Activated naive CD4-positive, alpha-beta T cell treated with anti-CD3 and anti-CD28 coated beads, Interleukin-2, amount 50 U/mL, for 72 hours (primary cell): ENCODE data around the gene TTC9C. TPM values are rescaled to one million over a fixed set of nuclear protein-coding genes. Genes with fewer than 3 reads are reported as not detected.
"Not testable (repeated sequence)": the region's sequence is repeated elsewhere in the genome, so short reads cannot be mapped to it uniquely, and the experiment has no call there.

Source experiments
- ATAC-seq, 2 donors: fragments of 150-1000 bp; cut with Tn5 transposase; 2 replicates each; pipeline ENCODE4 v1.10.0; 2021; ENCODE audit warnings: mild to moderate bottlenecking in 2 of 2, moderate library complexity in 2 of 2
- DNase-seq, 2 donors: peaks; one replicate each; pipeline ENCODE4 v3.0.0; 2021 to 2022; ENCODE audit warnings: low spot score in 2 of 2
- H3K27ac Mint-ChIP-seq, 2 donors: one replicate each; pipeline ENCODE4 v1.8.0; 2022; ENCODE audit warnings: mild to moderate bottlenecking in 2 of 2, mixed read lengths in 2 of 2
- H3K36me3 Mint-ChIP-seq, 2 donors: one replicate each; pipeline ENCODE4 v1.8.0; 2022; ENCODE audit warnings: mixed read lengths in 2 of 2
- H3K9me3 Mint-ChIP-seq, 2 donors: one replicate each; pipeline ENCODE4 v1.8.0; 2022; ENCODE audit warnings: mixed read lengths in 2 of 2
- total RNA-seq, 2 donors: library from RNA; stranded (reverse); gene quantifications; one replicate each; pipeline ENCODE4 v1.2.3, GENCODE V29; 2022

The TTC9C gene
- total RNA-seq, result 10 to 100 TPM; 55.6 to 68.9 TPM

GRCh38 chr11:62728171-62728988, at the start of gene TTC9C:
Gene TTC9C (plus strand): TSS chr11:62728486. CDS start chr11:62728849, 363 bp downstream.
- H3K9me3 Mint-ChIP-seq, result no peaks in the 10 kb centered on the region
- peak; percentile 68 to 79 for DNase-seq
- H3K27ac Mint-ChIP-seq, result peak within 1 kb of the TSS; percentile 93 to 99
- H3K36me3 Mint-ChIP-seq, result peaks cover 45 to 51% of the 10 kb centered on the region in 2 donors
- peak; percentile 39 to 48 for ATAC-seq

- ATAC-seq (peak; percentile 89 to 91), DNase-seq (peak; percentile 82 to 85)
- Mint-ChIP-seq H3K9me3 (no peaks in the 10 kb centered on the region), H3K36me3 (peaks cover 15 to 19% of the 10 kb centered on the region in 2 donors), H3K27ac (peak within 1 kb of the TSS; percentile 91 to 97)
Observed at GRCh38 chr11:62678770-62679696, 49.3 kb upstream of the TTC9C start, which contains the start of gene UBXN1. Gene UBXN1 (minus strand): TSS chr11:62679073. CDS start chr11:62678923, 150 bp downstream.

GRCh38 chr11:62680825-62681240, 47.5 kb upstream of the TTC9C start:
- no peak overlapping the region for H3K27ac Mint-ChIP-seq
- H3K9me3 Mint-ChIP-seq, result no peaks in the 10 kb centered on the region
- peak in 1 of 2 donors; percentile 45 for DNase-seq
- peaks cover 5 to 19% of the 10 kb centered on the region in 2 donors for H3K36me3 Mint-ChIP-seq
- peak; percentile 74 to 78 for ATAC-seq

- no peaks in the 10 kb centered on the region for H3K9me3 Mint-ChIP-seq
- ATAC-seq (no peak), DNase-seq (no peak)
- peaks cover 5 to 11% of the 10 kb centered on the region in 2 donors for H3K36me3 Mint-ChIP-seq
- no peak overlapping the region for H3K27ac Mint-ChIP-seq
Observed at GRCh38 chr11:62682518-62682917, 45.8 kb upstream of the TTC9C start.

GRCh38 chr11:62687508-62688396, 40.5 kb upstream of the TTC9C start:
- peaks cover 0 to 8% of the 10 kb centered on the region in 2 donors for H3K36me3 Mint-ChIP-seq
- ATAC-seq (peak; percentile 18), DNase-seq (no peak)
- no peak overlapping the region for H3K27ac Mint-ChIP-seq
- no peaks in the 10 kb centered on the region for H3K9me3 Mint-ChIP-seq

GRCh38 chr11:62688491-62688890, 39.8 kb upstream of the TTC9C start:
- Mint-ChIP-seq H3K9me3 (no peaks in the 10 kb centered on the region), H3K27ac (no peak overlapping the region), H3K36me3 (peaks cover 0 to 12% of the 10 kb centered on the region in 2 donors)
- no peak for DNase-seq
- ATAC-seq, result no peak

GRCh38 chr11:62689421-62690183, 38.7 kb upstream of the TTC9C start, which contains the start of gene LRRN4CL:
Gene LRRN4CL (minus strand): TSS chr11:62689530. CDS start chr11:62688508, 1,022 bp downstream.
- H3K36me3 Mint-ChIP-seq, result peaks cover 3 to 15% of the 10 kb centered on the region in 2 donors
- no peaks in the 10 kb centered on the region for H3K9me3 Mint-ChIP-seq
- H3K27ac Mint-ChIP-seq, result no peak within 1 kb of the TSS
- ATAC-seq (peak in 1 of 2 donors; percentile 7), DNase-seq (no peak)

- not testable (repeated sequence) for ATAC-seq, DNase-seq
Observed at GRCh38 chr11:62693624-62694023, 34.7 kb upstream of the TTC9C start.

GRCh38 chr11:62694455-62695167, 33.7 kb upstream of the TTC9C start:
- peak overlapping the region in 1 of 2 donors; percentile 57 for H3K27ac Mint-ChIP-seq
- H3K9me3 Mint-ChIP-seq, result no peaks in the 10 kb centered on the region
- ATAC-seq (peak; percentile 84 to 88), DNase-seq (peak; percentile 66 to 79)
- peaks cover 6 to 18% of the 10 kb centered on the region in 2 donors for H3K36me3 Mint-ChIP-seq

More at GRCh38 chr11:62693624-62694023, 34.7 kb upstream of the TTC9C start:
- not testable (repeated sequence) for H3K27ac Mint-ChIP-seq, H3K9me3 Mint-ChIP-seq
- H3K36me3 Mint-ChIP-seq, result peaks cover 6 to 18% of the 10 kb centered on the region in 2 donors

GRCh38 chr11:62702246-62702645, 26.0 kb upstream of the TTC9C start:
- peak in 1 of 2 donors; percentile 9 for ATAC-seq
- H3K9me3 Mint-ChIP-seq, result no peaks in the 10 kb centered on the region
- H3K27ac Mint-ChIP-seq, result peak overlapping the region in 1 of 2 donors; percentile 76
- peaks cover 5 to 12% of the 10 kb centered on the region in 2 donors for H3K36me3 Mint-ChIP-seq
- DNase-seq, result no peak

GRCh38 chr11:62703921-62704320, 24.4 kb upstream of the TTC9C start:
- not testable (repeated sequence) for ATAC-seq, DNase-seq, H3K9me3 Mint-ChIP-seq
- Mint-ChIP-seq H3K36me3 (peaks cover 10 to 13% of the 10 kb centered on the region in 2 donors), H3K27ac (peak overlapping the region in 1 of 2 donors; percentile 29)

- no peak for ATAC-seq
- Mint-ChIP-seq H3K27ac (peak overlapping the region; percentile 81 to 86), H3K9me3 (no peaks in the 10 kb centered on the region), H3K36me3 (peaks cover 16 to 20% of the 10 kb centered on the region in 2 donors)
- no peak for DNase-seq
Observed at GRCh38 chr11:62705413-62705812, 22.9 kb upstream of the TTC9C start.

GRCh38 chr11:62705880-62706849, 22.1 kb upstream of the TTC9C start:
- DNase-seq (peak; percentile 92 to 93), ATAC-seq (peak; percentile 81 to 82)
- no peaks in the 10 kb centered on the region for H3K9me3 Mint-ChIP-seq
- peak overlapping the region; percentile 81 to 86 for H3K27ac Mint-ChIP-seq
- peaks cover 16 to 27% of the 10 kb centered on the region in 2 donors for H3K36me3 Mint-ChIP-seq
